Middle frontal gyrus (tissue), 1 donor: ENCODE results near the gene NHSL1.

Experiments
- DNase-seq: peaks from one replicate; pipeline ENCODE4 v3.0.0-alpha.2; 2015; ENCODE audit warnings: low spot score; ENCODE audit errors: extremely low spot score

Gene NHSL1

GRCh38 chr6:138403801-138404665 lies 95.3 kb downstream of the NHSL1 start, which contains the start of gene HEBP2:
Gene HEBP2 (plus strand): TSS chr6:138404223. CDS start chr6:138404496, 273 bp downstream.
- no peak for DNase-seq

GRCh38 chr6:138403324-138403800 lies 95.9 kb downstream of the NHSL1 start:
- DNase-seq: no peak

- no peak for DNase-seq
Observed at GRCh38 chr6:138402838-138403187, 96.5 kb downstream of the NHSL1 start.

- no peak for DNase-seq
Observed at GRCh38 chr6:138401960-138402837, 97.1 kb downstream of the NHSL1 start.

- no peak for DNase-seq
Observed at GRCh38 chr6:138400326-138400725, 99.0 kb downstream of the NHSL1 start.

- no peak for DNase-seq
Observed at GRCh38 chr6:138397128-138398122, 101.9 kb downstream of the NHSL1 start.

- no peak for DNase-seq
Observed at GRCh38 chr6:138396709-138397108, 102.6 kb downstream of the NHSL1 start.

GRCh38 chr6:138393871-138394783 lies 105.2 kb downstream of the NHSL1 start:
- DNase-seq: no peak

- no peak for DNase-seq
Observed at GRCh38 chr6:138389551-138389950, 109.7 kb downstream of the NHSL1 start.

GRCh38 chr6:138387577-138388368 lies 111.5 kb downstream of the NHSL1 start:
- DNase-seq: no peak

GRCh38 chr6:138386897-138387296 lies 112.4 kb downstream of the NHSL1 start:
- DNase-seq: no peak

- DNase-seq: no peak
Observed at GRCh38 chr6:138383776-138384175, 115.5 kb downstream of the NHSL1 start.

GRCh38 chr6:138382498-138383265 lies 116.6 kb downstream of the NHSL1 start:
- DNase-seq: no peak

- no peak for DNase-seq
Observed at GRCh38 chr6:138378463-138378862, 120.8 kb downstream of the NHSL1 start.

GRCh38 chr6:138377844-138378243 lies 121.5 kb downstream of the NHSL1 start, which contains the start of gene SMIM28:
Gene SMIM28 (plus strand): TSS chr6:138377905. CDS start chr6:138378073, 168 bp downstream.
- no peak for DNase-seq

GRCh38 chr6:138377042-138377441 lies 122.3 kb downstream of the NHSL1 start:
- DNase-seq: no peak

- DNase-seq: no peak
Observed at GRCh38 chr6:138374815-138375214, 124.5 kb downstream of the NHSL1 start.

- DNase-seq: no peak
Observed at GRCh38 chr6:138374230-138374629, 125.1 kb downstream of the NHSL1 start.
